GM18861 (cell line): ENCODE data around the gene PLSCR2.
"Not testable (repeated sequence)": the region's sequence is repeated elsewhere in the genome, so short reads cannot be mapped to it uniquely, and the experiment has no call there.

ENCODE experiments used
- ATAC-seq: cut with Tn5 transposase; IDR thresholded peaks from one replicate; pipeline ENCODE4 v1.9.1; 2021; ENCODE audit not compliant: unreplicated experiment

Gene PLSCR2

GRCh38 chr3:146421819-146422759 is 47.3 kb downstream of the PLSCR2 start:
- ATAC-seq = no peak

GRCh38 chr3:146416366-146416765 is 53.0 kb downstream of the PLSCR2 start:
- ATAC-seq = no peak

- ATAC-seq = no peak
Observed at GRCh38 chr3:146414010-146414409, 55.4 kb downstream of the PLSCR2 start.

GRCh38 chr3:146412711-146413110 is 56.6 kb downstream of the PLSCR2 start:
- not testable (repeated sequence) for ATAC-seq

DNA sequence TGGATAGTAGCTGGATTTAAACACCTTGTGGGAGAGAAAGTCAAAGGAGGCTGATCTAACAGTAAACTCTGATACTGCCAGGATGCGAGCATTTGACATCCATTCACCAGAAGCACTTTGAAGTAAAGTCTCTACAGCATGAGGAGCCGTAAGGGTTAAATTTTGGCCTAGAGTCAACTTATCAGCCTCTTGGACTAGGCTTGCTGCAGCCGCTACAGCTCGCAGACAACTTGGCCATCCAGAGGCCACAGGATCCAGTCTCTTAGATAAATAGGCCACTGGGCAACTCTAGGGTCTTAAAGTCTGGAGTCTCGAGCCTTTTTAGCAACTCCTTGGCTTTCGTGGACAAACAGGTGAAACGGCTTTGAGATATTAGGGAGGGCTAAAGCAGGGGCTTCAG is 61.4 kb downstream of the PLSCR2 start:
- ATAC-seq = no peak

GRCh38 chr3:146404436-146404835 is 64.9 kb downstream of the PLSCR2 start:
- ATAC-seq = no peak

- ATAC-seq = no peak
Observed at GRCh38 chr3:146403792-146404191, 65.6 kb downstream of the PLSCR2 start.

DNA sequence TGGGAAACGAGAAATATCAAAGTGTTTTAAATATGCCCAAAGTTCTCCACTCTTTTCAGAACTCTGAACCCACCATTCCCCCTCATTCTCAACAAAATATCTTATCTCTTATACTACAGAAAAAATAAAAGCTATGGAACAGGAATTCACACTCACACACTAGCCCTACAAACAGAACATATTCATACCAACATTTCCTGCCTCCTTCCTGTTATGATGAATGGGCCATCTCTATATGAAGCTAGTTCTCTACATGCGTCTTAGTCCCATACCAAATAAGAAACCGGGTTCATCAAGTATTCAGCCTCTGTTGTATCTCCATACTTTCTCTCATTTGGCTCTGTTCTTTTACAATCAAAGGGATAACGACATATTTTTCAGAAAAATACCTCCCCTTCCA is 72.6 kb downstream of the PLSCR2 start:
- no peak for ATAC-seq

- no peak for ATAC-seq
Observed at GRCh38 chr3:146395164-146395563, 74.2 kb downstream of the PLSCR2 start.

DNA sequence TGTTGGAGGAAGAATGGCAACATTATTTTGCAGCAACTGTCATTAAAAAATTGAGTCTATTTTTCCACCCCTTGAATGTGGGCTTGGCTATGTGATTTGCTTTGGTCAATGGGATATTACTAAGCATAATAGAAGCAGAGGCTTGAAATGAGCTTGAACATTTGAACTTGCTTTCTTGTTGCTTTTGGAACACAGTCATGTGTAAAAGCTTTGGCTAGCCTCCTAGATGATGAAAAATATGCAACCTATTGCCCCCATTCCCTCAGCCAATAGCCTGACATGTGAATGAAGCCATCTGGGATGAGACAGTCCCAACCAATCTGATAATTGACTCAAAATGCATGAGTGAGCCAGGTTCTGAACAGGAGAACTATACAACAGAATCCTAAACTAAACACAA is 78.4 kb downstream of the PLSCR2 start:
- ATAC-seq = no peak

DNA sequence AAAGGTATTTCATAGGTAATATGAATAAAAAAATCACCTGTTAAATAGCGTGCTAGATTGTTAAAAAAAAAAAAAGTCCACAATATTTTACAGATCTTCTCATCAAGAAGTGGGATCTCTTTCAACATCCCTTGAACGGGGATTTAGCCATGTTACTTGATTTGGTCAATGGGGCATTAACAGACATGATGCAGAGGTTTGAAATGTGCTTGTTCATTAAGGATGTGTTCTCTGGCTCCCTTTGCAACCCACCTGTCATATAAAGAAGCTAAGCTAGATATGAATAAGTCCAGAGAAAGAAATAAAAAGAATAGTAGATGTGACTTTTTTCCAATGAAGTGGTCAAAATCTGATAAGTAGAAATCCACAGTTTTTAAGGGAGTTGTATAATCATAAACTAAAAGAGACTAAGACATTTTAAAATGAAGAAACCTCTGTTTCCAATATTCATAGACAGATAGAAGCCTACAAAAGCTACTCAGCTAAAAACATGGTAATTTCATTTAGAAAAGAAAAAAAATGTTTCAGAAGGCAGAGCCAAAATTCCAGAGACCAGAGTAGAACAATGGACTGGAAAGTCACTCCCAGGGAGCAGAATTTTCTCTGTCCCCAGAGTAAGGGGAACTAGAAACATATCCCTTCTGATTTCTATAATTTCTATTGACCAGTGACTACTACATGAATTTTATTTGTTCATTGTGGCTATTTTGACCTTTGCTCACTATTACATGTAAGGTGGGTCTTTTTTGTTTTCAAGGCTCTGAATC is 79.2 kb downstream of the PLSCR2 start:
- no peak for ATAC-seq

- no peak for ATAC-seq
Observed at GRCh38 chr3:146387566-146387965, 81.8 kb downstream of the PLSCR2 start.

DNA sequence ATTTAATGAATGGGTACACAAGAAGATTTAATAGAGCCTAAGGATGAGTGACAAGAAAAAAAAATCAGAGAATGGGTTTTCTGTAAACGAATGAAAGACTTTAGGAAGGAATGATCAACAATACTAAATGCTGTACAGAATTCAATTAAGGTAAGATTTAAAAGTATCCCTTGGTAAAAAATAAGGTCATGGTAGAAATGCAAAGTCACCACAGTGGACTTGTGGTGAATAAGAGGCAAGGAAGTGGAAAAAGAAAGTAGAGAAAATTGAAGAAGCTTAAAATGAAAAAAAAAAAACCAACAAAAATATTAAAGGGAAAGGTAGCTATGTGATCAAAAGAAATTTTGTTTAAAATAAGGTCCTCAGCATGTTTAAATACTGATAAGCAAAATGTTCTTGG is 82.4 kb downstream of the PLSCR2 start:
- ATAC-seq = no peak

DNA sequence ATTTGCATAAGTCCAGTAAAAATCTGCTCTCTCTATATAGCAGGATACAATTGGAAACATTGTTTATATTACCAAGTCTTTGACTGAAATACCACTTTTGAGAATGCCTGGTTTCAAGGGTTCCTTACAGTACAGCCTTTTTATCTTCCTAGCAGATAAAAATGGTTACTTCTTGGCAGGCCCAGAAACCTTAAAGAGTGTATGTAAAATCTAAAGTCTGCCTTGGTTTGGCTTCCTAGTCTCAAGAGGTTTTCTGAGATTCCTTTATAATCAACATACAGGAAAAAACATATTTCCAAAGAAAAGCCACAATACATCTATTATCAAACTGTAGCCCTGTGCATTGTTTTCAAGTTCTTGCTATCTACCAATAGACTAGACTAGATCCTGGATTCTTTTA is 84.6 kb downstream of the PLSCR2 start:
- ATAC-seq = no peak
